ENCODE data around the gene AP5Z1. TPM values are rescaled to one million over a fixed set of nuclear protein-coding genes. Genes with fewer than 3 reads are reported as not detected.
A peak's percentile ranks its signal among the peaks of the same experiment; 100 is the strongest.

Gene AP5Z1
- total RNA-seq, 2 donors from 2014 or later: 27.8 to 29.0 TPM

GRCh38 chr7:4828720-4829383, 53.4 kb downstream of the AP5Z1 start:
- peak; percentile 67 for DNase-seq (ENCODE audit: low spot score)
- intact Hi-C loops (cut with DNase I): no loop called here

- DNase-seq (ENCODE audit: low spot score): peak; percentile 85
- intact Hi-C loops (cut with DNase I): no loop called here
These were observed 54.8 kb downstream of the AP5Z1 start for GRCh38 chr7:4830176-4830575.

DNA sequence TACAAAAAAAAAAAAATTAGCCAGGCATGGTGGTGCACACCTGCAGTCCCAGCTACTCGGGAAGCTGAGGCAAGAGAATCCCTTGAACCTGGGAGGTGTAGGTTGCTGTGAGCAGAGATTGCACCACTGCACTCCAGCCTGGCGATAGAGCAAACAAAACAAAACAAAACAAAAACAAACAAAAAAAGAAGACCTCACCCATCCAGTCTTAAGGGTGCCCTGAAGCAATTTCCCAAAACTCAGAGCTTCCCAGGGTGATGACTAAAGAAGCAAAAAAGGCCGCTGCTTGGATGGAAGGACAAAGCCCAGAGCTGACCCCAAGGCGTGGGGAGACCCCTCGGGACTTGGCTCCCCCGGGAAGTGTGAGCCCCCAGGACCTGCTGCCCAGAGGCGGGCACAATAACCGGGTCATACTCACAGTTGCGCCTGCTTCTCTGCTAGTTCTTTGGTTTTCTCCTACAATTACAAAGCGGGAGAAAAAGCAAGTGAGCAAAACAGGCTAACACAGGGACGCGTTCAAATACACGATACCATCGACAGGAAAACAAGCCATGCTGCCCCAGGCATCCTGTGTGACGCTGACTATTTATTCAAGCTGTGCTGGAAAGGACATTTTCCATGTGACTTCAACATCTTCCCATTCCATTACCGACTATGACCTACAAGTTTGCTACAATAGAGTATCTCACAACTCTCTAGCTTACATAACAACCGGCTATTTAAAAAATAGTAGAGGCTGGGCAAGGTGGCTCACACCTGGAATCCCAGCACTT, 56.5 kb downstream of the AP5Z1 start:
- intact Hi-C loops (cut with DNase I): no loop called here
- DNase-seq (ENCODE audit: low spot score): peak; percentile 40

DNA sequence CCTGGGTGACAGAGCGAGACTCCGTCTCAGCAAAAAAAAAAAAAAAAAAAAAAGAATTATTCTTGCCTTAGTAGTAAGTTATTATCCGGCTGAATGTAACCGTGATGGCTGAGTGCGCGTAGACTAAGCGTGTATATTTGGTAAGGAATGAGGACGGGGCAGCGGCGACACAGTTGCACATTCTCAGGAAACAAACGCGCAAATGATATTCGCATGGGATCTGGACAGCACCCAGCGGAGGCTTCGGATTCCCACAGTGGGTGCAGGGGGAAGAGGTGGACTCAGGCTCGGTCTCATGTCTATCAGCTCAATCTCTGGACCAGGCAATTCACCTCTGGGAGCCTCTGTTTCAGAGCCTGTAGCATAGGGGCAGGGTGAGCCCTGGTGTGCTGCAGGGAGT, 57.3 kb downstream of the AP5Z1 start:
- intact Hi-C loops (cut with DNase I): no loop called here
- peak; percentile 20 for DNase-seq (ENCODE audit: low spot score)

- intact Hi-C loops (cut with DNase I): no loop called here
- peak; percentile 65 for DNase-seq (ENCODE audit: low spot score)
These were observed 57.8 kb downstream of the AP5Z1 start for GRCh38 chr7:4833176-4833575.

DNA sequence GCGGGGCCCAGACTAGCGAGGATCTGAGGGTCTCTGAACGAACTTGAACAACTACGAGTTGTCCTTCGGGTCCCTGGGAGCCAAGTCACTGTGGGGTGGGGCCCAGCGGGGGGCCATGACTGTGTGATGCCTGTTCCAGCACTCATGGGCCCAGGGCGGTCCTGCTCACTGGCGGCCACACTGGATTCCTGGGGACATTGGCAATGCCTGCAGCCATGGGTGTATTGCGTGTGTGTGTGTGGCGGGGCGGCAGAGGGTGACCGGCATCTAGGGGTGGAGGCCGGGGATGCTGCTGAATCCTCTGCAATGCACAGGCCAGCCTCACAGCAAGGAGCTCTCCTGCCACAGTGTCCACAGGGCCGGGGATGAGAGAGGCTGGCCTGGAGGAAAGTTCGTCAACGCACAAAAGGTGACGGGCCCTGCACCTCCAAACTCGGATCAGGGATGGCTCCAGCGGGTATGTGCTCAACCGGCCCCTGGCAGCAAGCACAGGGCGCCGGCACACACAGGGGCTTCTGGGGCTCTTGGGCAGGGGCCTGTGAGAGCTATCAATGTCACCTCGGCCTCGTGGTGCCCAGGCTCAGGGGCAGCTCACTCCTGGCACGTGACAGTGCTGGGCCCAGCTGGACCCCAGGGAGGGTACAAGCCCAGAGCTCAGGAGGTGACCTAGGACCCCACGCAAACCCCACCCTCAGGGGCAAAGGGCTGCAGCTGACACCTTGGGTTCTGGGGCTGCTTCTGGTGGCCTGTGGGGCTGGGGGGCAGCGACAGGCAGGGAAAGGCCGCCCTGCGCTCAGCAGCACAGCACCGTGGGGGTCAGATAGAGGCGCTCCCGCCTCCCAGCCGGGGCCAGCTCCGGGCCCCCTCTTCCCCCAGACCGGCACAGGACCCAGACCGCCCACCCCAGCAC, 58.5 kb downstream of the AP5Z1 start:
- intact Hi-C loops (cut with DNase I): no loop called here

DNA sequence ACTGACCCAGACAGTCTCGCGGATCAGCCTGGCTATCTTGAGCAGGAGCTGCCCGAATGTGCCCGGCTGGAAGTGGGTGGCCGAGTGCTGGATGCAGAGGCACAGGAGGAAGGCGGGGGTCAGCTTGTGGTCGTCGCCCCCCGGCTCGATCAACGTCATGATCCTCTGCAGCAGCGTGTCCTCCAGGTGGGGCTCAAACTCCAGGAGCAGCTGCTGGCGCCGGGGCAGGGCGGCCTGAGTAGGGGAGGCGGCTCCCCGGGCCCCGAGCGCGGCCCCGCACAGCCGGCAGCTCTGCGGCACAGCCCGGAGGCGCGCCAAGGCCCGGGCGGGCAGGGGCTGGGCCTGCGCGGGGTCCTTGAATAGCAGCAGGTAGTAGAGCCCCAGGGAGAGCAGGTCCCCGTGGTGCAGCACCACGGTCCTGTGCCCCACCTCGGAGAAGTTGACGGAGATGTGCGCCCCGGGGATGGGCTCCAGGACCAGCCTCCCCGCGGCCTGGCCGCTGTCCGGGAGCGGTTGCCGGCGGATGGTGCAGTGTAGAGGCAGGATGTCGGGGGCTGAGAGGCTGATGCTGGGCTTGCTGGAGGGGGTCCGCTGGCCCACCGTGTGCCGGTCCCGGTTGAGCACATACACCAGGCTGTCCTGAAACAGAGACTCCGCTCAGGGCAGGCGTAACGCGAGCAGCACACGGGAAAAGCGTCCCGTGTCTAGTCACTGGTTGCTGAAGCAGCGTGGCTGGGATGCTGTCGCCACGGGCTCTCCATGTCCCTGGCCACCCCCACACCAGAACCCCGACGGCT, 59.4 kb downstream of the AP5Z1 start:
- peak; percentile 77 for DNase-seq (ENCODE audit: low spot score)
- intact Hi-C loops (cut with DNase I): no loop called here

More for the DNA sequence above, 58.5 kb downstream of the AP5Z1 start:
- peak; percentile 76 for DNase-seq (ENCODE audit: low spot score)

DNA sequence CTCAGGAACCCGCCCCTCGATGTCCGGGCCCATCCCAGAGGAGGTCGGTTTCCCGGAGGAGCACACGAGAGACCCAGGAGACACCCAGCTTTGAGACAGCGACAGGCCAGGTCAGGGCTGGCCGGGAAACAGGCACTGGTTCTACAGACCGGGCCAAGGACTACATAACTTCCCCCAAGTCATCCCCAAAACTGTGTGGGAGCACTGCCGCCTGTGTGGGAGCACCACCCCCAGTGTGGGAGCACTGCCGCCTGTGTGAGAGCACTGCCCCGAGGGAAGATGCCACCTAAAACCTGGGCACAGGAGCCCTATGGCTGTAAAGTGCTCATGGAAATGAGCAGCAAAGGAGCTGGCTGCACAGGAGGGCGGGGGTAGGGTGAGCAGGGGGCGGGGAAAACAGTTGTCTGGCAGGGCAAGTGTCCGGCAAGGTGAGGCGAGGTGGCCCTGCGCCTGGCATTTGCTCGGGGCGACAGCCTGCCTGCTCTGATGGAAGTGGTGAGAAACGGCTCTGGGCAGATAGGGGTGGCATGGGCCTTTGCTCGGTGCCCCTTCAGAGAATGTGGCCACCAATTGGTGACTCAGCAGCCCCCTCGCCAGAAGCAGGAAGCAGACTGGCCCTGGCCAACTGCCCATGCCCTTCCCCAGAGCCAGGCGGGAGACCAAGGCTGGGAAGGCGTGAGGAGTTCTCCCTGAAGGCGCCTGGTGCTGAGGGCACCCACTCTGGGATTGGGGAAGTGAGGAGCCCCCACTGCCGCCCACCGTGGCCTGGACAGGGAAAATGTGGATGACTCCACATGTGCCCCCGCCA, 60.2 kb downstream of the AP5Z1 start:
- peak; percentile 67 for DNase-seq (ENCODE audit: low spot score)
- intact Hi-C loops (cut with DNase I): no loop called here

GRCh38 chr7:4836206-4836661, 60.8 kb downstream of the AP5Z1 start:
- intact Hi-C loops (cut with DNase I): no loop called here
- peak; percentile 70 for DNase-seq (ENCODE audit: low spot score)

DNA sequence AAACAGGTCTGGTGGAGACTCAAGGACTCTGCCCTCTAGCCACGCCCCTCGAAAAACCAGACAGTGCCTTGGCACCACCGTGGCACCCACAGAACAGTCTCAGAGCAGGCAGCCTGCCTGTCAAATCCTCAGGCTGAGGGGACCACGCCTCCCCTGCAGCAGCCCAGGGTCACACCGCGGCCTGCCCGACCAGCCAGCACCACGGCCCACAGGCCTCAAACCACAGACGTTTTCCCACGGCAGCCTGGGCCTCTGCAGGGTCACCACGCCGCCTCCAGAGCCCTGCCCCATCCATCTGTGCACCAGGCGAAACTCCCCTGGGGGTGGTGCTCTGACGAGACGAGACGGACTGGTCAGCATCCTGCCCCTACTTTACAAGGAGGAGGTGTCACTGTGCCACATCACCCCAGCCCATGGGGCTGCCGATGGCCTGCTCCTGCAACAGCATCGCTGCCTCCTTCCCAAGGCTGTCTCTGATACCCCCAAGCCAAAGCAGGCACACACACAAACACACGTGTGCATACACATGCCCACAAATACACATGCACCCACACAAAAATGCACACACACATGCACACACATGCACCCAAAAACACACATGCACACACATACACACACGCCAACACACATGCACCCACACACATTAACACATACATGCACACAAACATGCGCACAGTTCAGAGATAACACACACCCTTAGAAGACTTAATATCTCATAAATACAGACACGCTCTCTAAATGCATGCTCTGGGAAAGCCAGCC, 61.8 kb downstream of the AP5Z1 start:
- DNase-seq (ENCODE audit: low spot score): peak; percentile 82
- intact Hi-C loops (cut with DNase I): no loop called here

DNA sequence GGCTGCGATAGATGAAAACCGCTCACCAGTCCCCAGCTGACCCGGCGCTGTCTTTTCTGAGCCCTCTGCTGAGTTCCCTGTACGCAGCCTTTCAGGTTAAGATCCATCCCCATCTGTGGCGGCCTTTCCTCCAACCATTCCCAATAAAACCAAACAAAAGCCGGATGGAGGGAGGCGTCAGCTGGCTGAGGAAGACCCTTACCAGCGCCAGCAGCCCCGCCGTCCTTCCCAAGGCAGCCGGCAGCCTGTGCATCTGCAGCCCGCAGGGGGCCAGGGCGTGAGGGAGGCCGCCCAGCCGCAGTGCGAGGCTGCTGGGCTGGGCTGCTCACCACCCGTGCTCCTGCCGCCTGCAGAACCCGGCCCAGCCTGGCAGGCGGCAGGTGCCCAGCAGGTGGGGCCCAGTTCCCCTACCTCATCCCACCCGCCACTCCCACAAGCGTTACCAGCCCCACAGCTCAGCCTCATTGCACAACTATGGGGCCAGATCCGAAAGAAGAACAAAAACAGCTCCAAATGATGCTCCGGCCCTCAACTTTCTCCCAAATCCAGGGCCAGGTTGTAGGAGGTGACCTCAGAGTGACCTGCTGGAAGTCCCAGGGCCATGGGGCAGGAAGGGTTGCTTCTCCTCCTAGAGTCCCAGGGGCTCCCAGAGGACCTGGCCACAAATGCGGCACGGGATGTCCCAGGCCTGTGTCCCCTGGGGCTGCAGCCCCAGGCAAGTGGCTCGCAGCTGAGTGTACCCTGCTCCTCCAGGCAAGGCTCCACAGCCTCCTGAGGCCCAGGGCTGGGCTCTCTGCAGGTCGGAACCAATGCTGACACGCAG, 62.6 kb downstream of the AP5Z1 start:
- peak; percentile 76 for DNase-seq (ENCODE audit: low spot score)
- intact Hi-C loops (cut with DNase I): no loop called here

- peak; percentile 70 for DNase-seq (ENCODE audit: low spot score)
- intact Hi-C loops (cut with DNase I): no loop called here
These were observed 63.4 kb downstream of the AP5Z1 start for GRCh38 chr7:4838626-4839334.

DNA sequence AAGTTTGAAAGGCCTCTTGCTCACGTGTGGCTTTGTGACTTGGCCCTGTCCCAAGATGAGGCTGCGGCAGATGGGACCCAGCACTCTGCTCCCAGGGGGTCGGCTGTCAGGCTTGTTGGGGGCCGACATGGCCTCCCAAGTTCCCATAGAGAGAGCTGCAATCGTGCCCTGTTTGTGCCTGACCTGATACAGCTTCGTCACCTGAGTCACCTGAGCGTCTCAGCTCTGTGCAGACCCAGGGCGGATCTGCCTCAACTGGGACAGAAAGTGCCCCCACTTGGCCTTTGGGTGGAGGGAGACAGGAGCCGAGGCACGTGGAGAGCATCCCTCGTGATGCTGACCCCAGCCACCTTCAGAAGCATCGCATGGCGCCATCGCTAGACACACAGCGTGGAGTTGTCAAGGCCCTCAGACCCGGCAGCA, 64.7 kb downstream of the AP5Z1 start:
- intact Hi-C loops (cut with DNase I): no loop called here
- peak; percentile 69 for DNase-seq (ENCODE audit: low spot score)

Measured in posterior vena cava (tissue), 2 donors.